Liver (tissue), 9 donors: Measurements from ENCODE around the gene MYO3B. TPM values are rescaled to one million over a fixed set of nuclear protein-coding genes. Genes with fewer than 3 reads are reported as not detected.

Experiments
- DNase-seq: peaks from one replicate; pipeline ENCODE4 v3.0.0-alpha.2; 2017; ENCODE audit warnings: low spot score
- H3K27ac ChIP-seq, 2 donors: one replicate each; pipeline ENCODE4 v1.7.0; 2013; ENCODE audit warnings: inconsistent platforms in 2 of 2, low read length in 2 of 2, control low read depth in 1 of 2, low read depth in 1 of 2, mild to moderate bottlenecking in 1 of 2
- H3K27me3 ChIP-seq, 4 donors: one replicate each; pipeline versions ENCODE4 v1.6.1 to v1.7.0; 2013; ENCODE audit warnings: low read length in 3 of 4, inconsistent platforms in 1 of 4, mild to moderate bottlenecking in 1 of 4, moderate library complexity in 1 of 4; ENCODE audit not compliant: control insufficient read depth in 4 of 4, insufficient read depth in 4 of 4
- H3K36me3 ChIP-seq, 4 donors: one replicate each; pipeline versions ENCODE4 v1.6.1 to v1.7.0; 2013; ENCODE audit warnings: low read length in 3 of 4, mild to moderate bottlenecking in 3 of 4, low read depth in 1 of 4, moderate library complexity in 1 of 4; ENCODE audit not compliant: control insufficient read depth in 4 of 4, insufficient read depth in 3 of 4
- H3K4me1 ChIP-seq, 4 donors: one replicate each; pipeline versions ENCODE4 v1.6.1 to v1.7.0; 2013; ENCODE audit warnings: low read length in 3 of 4, mild to moderate bottlenecking in 3 of 4, moderate library complexity in 1 of 4; ENCODE audit not compliant: control insufficient read depth in 4 of 4, insufficient read depth in 4 of 4
- H3K4me3 ChIP-seq, 3 donors: one replicate each; pipeline versions ENCODE4 v1.6.1 to v1.7.0; 2013; ENCODE audit warnings: low read length in 3 of 3, control low read depth in 1 of 3, low read depth in 1 of 3, mild to moderate bottlenecking in 1 of 3
- H3K9ac ChIP-seq, 2 donors: one replicate each; pipeline ENCODE4 v1.7.0; 2013; ENCODE audit warnings: low read length in 2 of 2, mild to moderate bottlenecking in 2 of 2, moderate library complexity in 2 of 2, control low read depth in 1 of 2, low read depth in 1 of 2
- H3K9me3 ChIP-seq, 4 donors: one replicate each; pipeline versions ENCODE4 v1.6.1 to v1.7.0; 2013; ENCODE audit warnings: low read length in 3 of 4; ENCODE audit not compliant: control insufficient read depth in 4 of 4
- CTCF ChIP-seq: fragments of 150-350 bp; IDR thresholded peaks from 2 replicates; pipeline ENCODE4 v1.5.1; 2017; ENCODE audit warnings: improper control_type of control experiment, low read depth, low read length; ENCODE audit not compliant: missing input control
- EGR1 ChIP-seq, 2 donors: IDR thresholded peaks; 2 replicates each; pipeline ENCODE4 v1.6.1; 2016 to 2018; ENCODE audit warnings: antibody characterized with exemption in 2 of 2, low read depth in 2 of 2
- FOXA2 ChIP-seq: IDR thresholded peaks from 2 replicates; pipeline ENCODE4 v1.6.1; 2016; ENCODE audit warnings: antibody characterized with exemption
- RXRA ChIP-seq, 2 donors: IDR thresholded peaks; 2 replicates each; pipeline ENCODE4 v1.6.1; 2017 to 2018; ENCODE audit warnings: antibody characterized with exemption in 2 of 2, mild to moderate bottlenecking in 1 of 2
- SP1 ChIP-seq: IDR thresholded peaks from 2 replicates; pipeline ENCODE4 v1.6.1; 2018; ENCODE audit warnings: antibody characterized with exemption, mild to moderate bottlenecking
- TAF1 ChIP-seq: conservative IDR thresholded peaks from 2 replicates; pipeline ENCODE4 v1.6.1; 2016; ENCODE audit warnings: antibody characterized with exemption, mild to moderate bottlenecking
- YY1 ChIP-seq: IDR thresholded peaks from 2 replicates; pipeline ENCODE4 v1.6.1; 2016; ENCODE audit warnings: antibody characterized with exemption, mild to moderate bottlenecking
- whole genome bisulfite sequencing: extraction: QIAGEN DNeasy Blood & Tissue Kit; methylation state at CpG from one replicate; pipeline ENCODE4 v1.1.7; 2013; 5-methylcytosine and 5-hydroxymethylcytosine counted together
- polyA plus RNA-seq, 2 donors: library from polyadenylated mRNA; stranded (reverse) in 1 of 2; unstranded in 1 of 2; fragments of 200-250 nt in 1 of 2; fragments of >200 nt in 1 of 2; fragmentation: Nextera tagmentation in 1 of 2; extraction: Ambion mirVana in 1 of 2; gene quantifications; one replicate each; pipeline versions ENCODE4 v1.2.1 to v1.2.3, GENCODE V29; 2013 to 2015
- total RNA-seq, 2 donors: library from RNA; depleted of rRNA; stranded (reverse); fragments of >200 nt; gene quantifications; one replicate each; pipeline ENCODE4 v1.2.3, GENCODE V29; 2014
- TF ChIP-seq, protein P1 (sequence below): IDR thresholded peaks from 2 replicates; pipeline ENCODE4 v1.6.1; 2016; ENCODE audit warnings: antibody characterized with exemption
- TF ChIP-seq, protein P2 (sequence below): IDR thresholded peaks from 2 replicates; pipeline ENCODE4 v1.6.1; 2016; ENCODE audit warnings: antibody characterized with exemption
- TF ChIP-seq, protein P3 (sequence below): IDR thresholded peaks from 2 replicates; pipeline ENCODE4 v1.6.1; 2016; ENCODE audit warnings: antibody characterized with exemption, mild to moderate bottlenecking
- donor health status: healthy.
- donor health status: healthy.
- donor health status: healthy.
- donor health status: healthy.
- donor health status: healthy.

The MYO3B gene
- total and polyA plus RNA-seq, 4 donors = under 0.01 to 0.05 TPM; not detected in 2

- Histone ChIP-seq H3K9me3 (no peaks in the 10 kb centered on the region), H3K36me3 (no peaks in the 10 kb centered on the region), H3K4me3 (no peak overlapping the region), H3K4me1 (no peaks in the 10 kb centered on the region), H3K27ac (no peak overlapping the region), H3K27me3 (peaks cover 0 to 3% (median 0%) of the 10 kb centered on the region in 4 donors), H3K9ac (no peak overlapping the region)
- WGBS = 66% methylated on average over 4 of the region's 4 CpGs
- DNase-seq = no peak
- TF ChIP-seq FOXA2 = no peak
- no peak for TF ChIP-seq CTCF
These were observed 34.8 kb upstream of the MYO3B start for GRCh38 chr2:170143045-170143717.

DNA sequence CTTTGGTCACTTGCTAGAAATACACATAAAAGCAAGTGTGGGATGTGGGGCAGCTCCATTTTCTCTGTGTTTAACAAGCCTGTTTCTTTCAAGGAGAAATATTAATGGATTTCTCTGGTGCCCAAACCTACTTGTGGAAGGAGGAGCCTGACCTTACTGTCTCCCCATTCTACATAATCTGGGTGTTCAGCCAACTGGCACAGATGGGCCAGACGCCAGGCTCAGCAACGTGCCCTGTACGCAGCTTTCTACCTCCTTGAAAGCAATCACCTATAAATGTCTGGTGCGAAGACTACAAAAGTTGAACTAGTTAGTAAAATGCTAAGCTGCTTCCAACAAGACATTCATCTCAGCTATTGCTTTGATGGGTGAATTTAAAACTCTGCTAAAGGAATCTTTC lies 33.2 kb upstream of the MYO3B start:
- Histone ChIP-seq H3K27ac (no peak overlapping the region), H3K4me1 (no peaks in the 10 kb centered on the region), H3K4me3 (no peak overlapping the region), H3K9ac (no peak overlapping the region), H3K27me3 (peaks cover 0 to 3% (median 0%) of the 10 kb centered on the region in 4 donors), H3K9me3 (no peaks in the 10 kb centered on the region), H3K36me3 (no peaks in the 10 kb centered on the region)
- WGBS = 85% methylated on average over 4 of the region's 4 CpGs
- no peak for DNase-seq
- TF ChIP-seq YY1 = no peak
- TF ChIP-seq, protein P1, sequence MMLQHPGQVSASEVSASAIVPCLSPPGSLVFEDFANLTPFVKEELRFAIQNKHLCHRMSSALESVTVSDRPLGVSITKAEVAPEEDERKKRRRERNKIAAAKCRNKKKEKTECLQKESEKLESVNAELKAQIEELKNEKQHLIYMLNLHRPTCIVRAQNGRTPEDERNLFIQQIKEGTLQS = no peak
- TF ChIP-seq SP1 = no peak
- no peak for TF ChIP-seq FOXA2
- TF ChIP-seq CTCF = no peak
- TF ChIP-seq, protein P2, sequence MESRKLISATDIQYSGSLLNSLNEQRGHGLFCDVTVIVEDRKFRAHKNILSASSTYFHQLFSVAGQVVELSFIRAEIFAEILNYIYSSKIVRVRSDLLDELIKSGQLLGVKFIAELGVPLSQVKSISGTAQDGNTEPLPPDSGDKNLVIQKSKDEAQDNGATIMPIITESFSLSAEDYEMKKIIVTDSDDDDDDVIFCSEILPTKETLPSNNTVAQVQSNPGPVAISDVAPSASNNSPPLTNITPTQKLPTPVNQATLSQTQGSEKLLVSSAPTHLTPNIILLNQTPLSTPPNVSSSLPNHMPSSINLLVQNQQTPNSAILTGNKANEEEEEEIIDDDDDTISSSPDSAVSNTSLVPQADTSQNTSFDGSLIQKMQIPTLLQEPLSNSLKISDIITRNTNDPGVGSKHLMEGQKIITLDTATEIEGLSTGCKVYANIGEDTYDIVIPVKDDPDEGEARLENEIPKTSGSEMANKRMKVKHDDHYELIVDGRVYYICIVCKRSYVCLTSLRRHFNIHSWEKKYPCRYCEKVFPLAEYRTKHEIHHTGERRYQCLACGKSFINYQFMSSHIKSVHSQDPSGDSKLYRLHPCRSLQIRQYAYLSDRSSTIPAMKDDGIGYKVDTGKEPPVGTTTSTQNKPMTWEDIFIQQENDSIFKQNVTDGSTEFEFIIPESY = no peak
- TF ChIP-seq EGR1 (IDR thresholded peaks at IDR 0.05; ENCODE audit: low read depth in 2 of 2) = no peak
- TF ChIP-seq TAF1 = no peak
- no peak for TF ChIP-seq RXRA (IDR thresholded peaks at IDR 0.05)
- TF ChIP-seq, protein P3, sequence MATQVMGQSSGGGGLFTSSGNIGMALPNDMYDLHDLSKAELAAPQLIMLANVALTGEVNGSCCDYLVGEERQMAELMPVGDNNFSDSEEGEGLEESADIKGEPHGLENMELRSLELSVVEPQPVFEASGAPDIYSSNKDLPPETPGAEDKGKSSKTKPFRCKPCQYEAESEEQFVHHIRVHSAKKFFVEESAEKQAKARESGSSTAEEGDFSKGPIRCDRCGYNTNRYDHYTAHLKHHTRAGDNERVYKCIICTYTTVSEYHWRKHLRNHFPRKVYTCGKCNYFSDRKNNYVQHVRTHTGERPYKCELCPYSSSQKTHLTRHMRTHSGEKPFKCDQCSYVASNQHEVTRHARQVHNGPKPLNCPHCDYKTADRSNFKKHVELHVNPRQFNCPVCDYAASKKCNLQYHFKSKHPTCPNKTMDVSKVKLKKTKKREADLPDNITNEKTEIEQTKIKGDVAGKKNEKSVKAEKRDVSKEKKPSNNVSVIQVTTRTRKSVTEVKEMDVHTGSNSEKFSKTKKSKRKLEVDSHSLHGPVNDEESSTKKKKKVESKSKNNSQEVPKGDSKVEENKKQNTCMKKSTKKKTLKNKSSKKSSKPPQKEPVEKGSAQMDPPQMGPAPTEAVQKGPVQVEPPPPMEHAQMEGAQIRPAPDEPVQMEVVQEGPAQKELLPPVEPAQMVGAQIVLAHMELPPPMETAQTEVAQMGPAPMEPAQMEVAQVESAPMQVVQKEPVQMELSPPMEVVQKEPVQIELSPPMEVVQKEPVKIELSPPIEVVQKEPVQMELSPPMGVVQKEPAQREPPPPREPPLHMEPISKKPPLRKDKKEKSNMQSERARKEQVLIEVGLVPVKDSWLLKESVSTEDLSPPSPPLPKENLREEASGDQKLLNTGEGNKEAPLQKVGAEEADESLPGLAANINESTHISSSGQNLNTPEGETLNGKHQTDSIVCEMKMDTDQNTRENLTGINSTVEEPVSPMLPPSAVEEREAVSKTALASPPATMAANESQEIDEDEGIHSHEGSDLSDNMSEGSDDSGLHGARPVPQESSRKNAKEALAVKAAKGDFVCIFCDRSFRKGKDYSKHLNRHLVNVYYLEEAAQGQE = no peak
